ENCODE data around the gene FXYD1.

The FXYD1 gene

GRCh38 chr19:35162471-35163326 lies 24.1 kb downstream of the FXYD1 start:
- no peaks in the 10 kb centered on the region for H3K27me3 ChIP-seq (ENCODE audit: control insufficient read depth, insufficient read depth, low read length, poor library complexity, severe bottlenecking)
- 91 to 92% methylated on average over 5 of the region's 6 CpGs for WGBS, 2 experiments
- H3K27ac ChIP-seq (ENCODE audit: insufficient read depth, low read depth, low read length, poor library complexity, severe bottlenecking), result no peak overlapping the region
- H3K36me3 ChIP-seq (ENCODE audit: control insufficient read depth, insufficient read depth, low read length), result peaks cover 18% of the 10 kb centered on the region
- H3K4me3 ChIP-seq (ENCODE audit: insufficient read depth, low read depth, low read length), result no peak overlapping the region
- H3K4me1 ChIP-seq (ENCODE audit: control insufficient read depth, insufficient read depth, low read length), result no peaks in the 10 kb centered on the region
- no peaks in the 10 kb centered on the region for H3K9me3 ChIP-seq (ENCODE audit: control insufficient read depth, low read length)

GRCh38 chr19:35164418-35164817 lies 25.8 kb downstream of the FXYD1 start:
- Histone ChIP-seq H3K36me3 (ENCODE audit: control insufficient read depth, insufficient read depth, low read length) (peaks cover 18% of the 10 kb centered on the region), H3K27ac (ENCODE audit: insufficient read depth, low read depth, low read length, poor library complexity, severe bottlenecking) (no peak overlapping the region), H3K4me3 (ENCODE audit: insufficient read depth, low read depth, low read length) (no peak overlapping the region), H3K4me1 (ENCODE audit: control insufficient read depth, insufficient read depth, low read length) (no peaks in the 10 kb centered on the region), H3K27me3 (ENCODE audit: control insufficient read depth, insufficient read depth, low read length, poor library complexity, severe bottlenecking) (no peaks in the 10 kb centered on the region), H3K9me3 (ENCODE audit: control insufficient read depth, low read length) (no peaks in the 10 kb centered on the region)
- 93 to 96% methylated on average over 2 of the region's 2 CpGs for WGBS, 2 experiments

GRCh38 chr19:35165200-35166058 lies 26.8 kb downstream of the FXYD1 start:
- Histone ChIP-seq H3K27me3 (ENCODE audit: control insufficient read depth, insufficient read depth, low read length, poor library complexity, severe bottlenecking) (no peaks in the 10 kb centered on the region), H3K36me3 (ENCODE audit: control insufficient read depth, insufficient read depth, low read length) (peaks cover 18% of the 10 kb centered on the region), H3K9me3 (ENCODE audit: control insufficient read depth, low read length) (no peaks in the 10 kb centered on the region), H3K4me3 (ENCODE audit: insufficient read depth, low read depth, low read length) (no peak overlapping the region), H3K4me1 (ENCODE audit: control insufficient read depth, insufficient read depth, low read length) (no peaks in the 10 kb centered on the region), H3K27ac (ENCODE audit: insufficient read depth, low read depth, low read length, poor library complexity, severe bottlenecking) (no peak overlapping the region)
- 74 to 79% methylated on average over 5 of the region's 5 CpGs for WGBS, 2 experiments

GRCh38 chr19:35166100-35167063 lies 27.8 kb downstream of the FXYD1 start:
- 94 to 97% methylated on average over 6 to 7 of the region's 7 CpGs for WGBS, 2 experiments
- no peaks in the 10 kb centered on the region for H3K9me3 ChIP-seq (ENCODE audit: control insufficient read depth, low read length)
- peaks cover 16% of the 10 kb centered on the region for H3K36me3 ChIP-seq (ENCODE audit: control insufficient read depth, insufficient read depth, low read length)
- no peaks in the 10 kb centered on the region for H3K27me3 ChIP-seq (ENCODE audit: control insufficient read depth, insufficient read depth, low read length, poor library complexity, severe bottlenecking)
- no peak overlapping the region for H3K4me3 ChIP-seq (ENCODE audit: insufficient read depth, low read depth, low read length)
- no peaks in the 10 kb centered on the region for H3K4me1 ChIP-seq (ENCODE audit: control insufficient read depth, insufficient read depth, low read length)
- H3K27ac ChIP-seq (ENCODE audit: insufficient read depth, low read depth, low read length, poor library complexity, severe bottlenecking), result no peak overlapping the region

- H3K36me3 ChIP-seq (ENCODE audit: control insufficient read depth, insufficient read depth, low read length), result peaks cover 16% of the 10 kb centered on the region
- H3K27ac ChIP-seq (ENCODE audit: insufficient read depth, low read depth, low read length, poor library complexity, severe bottlenecking), result no peak overlapping the region
- no peaks in the 10 kb centered on the region for H3K27me3 ChIP-seq (ENCODE audit: control insufficient read depth, insufficient read depth, low read length, poor library complexity, severe bottlenecking)
- H3K9me3 ChIP-seq (ENCODE audit: control insufficient read depth, low read length), result no peaks in the 10 kb centered on the region
- WGBS, 2 experiments, result 89 to 90% methylated on average over 5 of the region's 5 CpGs
- no peak overlapping the region for H3K4me3 ChIP-seq (ENCODE audit: insufficient read depth, low read depth, low read length)
- no peaks in the 10 kb centered on the region for H3K4me1 ChIP-seq (ENCODE audit: control insufficient read depth, insufficient read depth, low read length)
Observed at GRCh38 chr19:35167251-35168119, 28.9 kb downstream of the FXYD1 start.

- Histone ChIP-seq H3K36me3 (ENCODE audit: control insufficient read depth, insufficient read depth, low read length) (peaks cover 16% of the 10 kb centered on the region), H3K4me1 (ENCODE audit: control insufficient read depth, insufficient read depth, low read length) (no peaks in the 10 kb centered on the region), H3K27me3 (ENCODE audit: control insufficient read depth, insufficient read depth, low read length, poor library complexity, severe bottlenecking) (no peaks in the 10 kb centered on the region), H3K9me3 (ENCODE audit: control insufficient read depth, low read length) (no peaks in the 10 kb centered on the region), H3K4me3 (ENCODE audit: insufficient read depth, low read depth, low read length) (no peak overlapping the region), H3K27ac (ENCODE audit: insufficient read depth, low read depth, low read length, poor library complexity, severe bottlenecking) (no peak overlapping the region)
- 88 to 89% methylated on average over 3 of the region's 3 CpGs for WGBS, 2 experiments
Observed at GRCh38 chr19:35168196-35168595, 29.6 kb downstream of the FXYD1 start.

- peaks cover 10% of the 10 kb centered on the region for H3K36me3 ChIP-seq (ENCODE audit: control insufficient read depth, insufficient read depth, low read length)
- 85 to 86% methylated on average over 18 of the region's 18 CpGs for WGBS, 2 experiments
- no peaks in the 10 kb centered on the region for H3K27me3 ChIP-seq (ENCODE audit: control insufficient read depth, insufficient read depth, low read length, poor library complexity, severe bottlenecking)
- H3K27ac ChIP-seq (ENCODE audit: insufficient read depth, low read depth, low read length, poor library complexity, severe bottlenecking), result no peak overlapping the region
- H3K4me1 ChIP-seq (ENCODE audit: control insufficient read depth, insufficient read depth, low read length), result no peaks in the 10 kb centered on the region
- no peak overlapping the region for H3K4me3 ChIP-seq (ENCODE audit: insufficient read depth, low read depth, low read length)
- no peaks in the 10 kb centered on the region for H3K9me3 ChIP-seq (ENCODE audit: control insufficient read depth, low read length)
Observed at GRCh38 chr19:35169221-35169995, 30.8 kb downstream of the FXYD1 start.

GRCh38 chr19:35170359-35171061 lies 31.9 kb downstream of the FXYD1 start:
- H3K36me3 ChIP-seq (ENCODE audit: control insufficient read depth, insufficient read depth, low read length), result peaks cover 4% of the 10 kb centered on the region
- 92% methylated on average over 7 of the region's 7 CpGs for WGBS, 2 experiments
- H3K4me3 ChIP-seq (ENCODE audit: insufficient read depth, low read depth, low read length), result no peak overlapping the region
- no peaks in the 10 kb centered on the region for H3K9me3 ChIP-seq (ENCODE audit: control insufficient read depth, low read length)
- no peaks in the 10 kb centered on the region for H3K27me3 ChIP-seq (ENCODE audit: control insufficient read depth, insufficient read depth, low read length, poor library complexity, severe bottlenecking)
- no peak overlapping the region for H3K27ac ChIP-seq (ENCODE audit: insufficient read depth, low read depth, low read length, poor library complexity, severe bottlenecking)
- no peaks in the 10 kb centered on the region for H3K4me1 ChIP-seq (ENCODE audit: control insufficient read depth, insufficient read depth, low read length)

Measured in ectodermal cell (in vitro differentiated cells).